HG02938 (cell line): ENCODE measurements around the gene RNASE13.

ENCODE experiments used
- ATAC-seq: cut with Tn5 transposase; IDR thresholded peaks from one replicate; pipeline ENCODE4 v1.9.1; 2021; ENCODE audit warnings: mild to moderate bottlenecking, moderate library complexity; ENCODE audit not compliant: unreplicated experiment

Gene RNASE13, protein sequence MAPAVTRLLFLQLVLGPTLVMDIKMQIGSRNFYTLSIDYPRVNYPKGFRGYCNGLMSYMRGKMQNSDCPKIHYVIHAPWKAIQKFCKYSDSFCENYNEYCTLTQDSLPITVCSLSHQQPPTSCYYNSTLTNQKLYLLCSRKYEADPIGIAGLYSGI

GRCh38 chr14:21034707-21035106 is at the start of gene RNASE13:
RNASE13 (minus strand) TSS chr14:21034807; CDS start chr14:21034288, 519 bp downstream.
- no peak for ATAC-seq

- ATAC-seq, result no peak
Observed at GRCh38 chr14:21084396-21084795, 49.8 kb upstream of the RNASE13 start.

- no peak for ATAC-seq
Observed at GRCh38 chr14:21083565-21084325, 49.1 kb upstream of the RNASE13 start.

- no peak for ATAC-seq
Observed at GRCh38 chr14:21081521-21082142, 47.0 kb upstream of the RNASE13 start.

DNA sequence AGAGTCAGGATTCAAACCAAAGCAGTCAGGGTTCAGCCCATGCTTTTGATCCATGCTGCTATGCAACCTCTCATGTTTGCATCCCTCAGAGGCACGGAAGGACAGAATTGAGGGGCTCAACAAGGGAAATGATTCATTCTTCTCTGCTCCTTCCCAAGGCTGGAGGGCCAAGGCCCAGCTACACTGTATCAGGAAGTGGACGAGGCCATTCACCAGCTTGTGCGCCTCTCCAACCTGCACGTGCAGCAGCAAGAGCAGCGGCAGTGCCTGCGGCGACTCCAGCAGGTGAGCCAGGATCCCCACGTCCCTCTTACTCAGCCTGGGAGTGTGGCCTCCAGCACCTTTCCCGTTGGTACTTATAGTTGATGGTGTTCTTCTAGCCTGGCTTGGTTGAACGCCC is 44.1 kb upstream of the RNASE13 start:
- ATAC-seq, result no peak

DNA sequence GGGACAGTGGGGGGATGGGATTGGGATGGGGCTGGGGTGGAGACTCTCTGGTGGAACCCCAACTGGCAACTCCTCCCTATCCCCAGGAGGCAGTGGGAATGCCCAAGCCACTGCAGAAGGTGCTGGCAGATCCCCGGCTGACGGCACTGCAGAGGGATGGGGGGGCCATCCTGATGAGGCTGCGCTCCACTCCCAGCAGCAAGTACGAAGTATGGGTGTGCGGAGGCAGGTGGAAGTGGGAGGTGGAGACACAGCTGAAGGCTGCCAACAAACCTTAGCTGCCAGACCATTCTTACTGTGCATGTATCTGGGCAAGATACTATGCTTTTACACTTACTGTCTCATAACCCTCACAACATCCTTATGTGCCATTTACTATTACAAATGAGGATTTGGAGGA is 43.7 kb upstream of the RNASE13 start:
- no peak for ATAC-seq

- no peak for ATAC-seq
Observed at GRCh38 chr14:21077672-21078071, 43.1 kb upstream of the RNASE13 start.

DNA sequence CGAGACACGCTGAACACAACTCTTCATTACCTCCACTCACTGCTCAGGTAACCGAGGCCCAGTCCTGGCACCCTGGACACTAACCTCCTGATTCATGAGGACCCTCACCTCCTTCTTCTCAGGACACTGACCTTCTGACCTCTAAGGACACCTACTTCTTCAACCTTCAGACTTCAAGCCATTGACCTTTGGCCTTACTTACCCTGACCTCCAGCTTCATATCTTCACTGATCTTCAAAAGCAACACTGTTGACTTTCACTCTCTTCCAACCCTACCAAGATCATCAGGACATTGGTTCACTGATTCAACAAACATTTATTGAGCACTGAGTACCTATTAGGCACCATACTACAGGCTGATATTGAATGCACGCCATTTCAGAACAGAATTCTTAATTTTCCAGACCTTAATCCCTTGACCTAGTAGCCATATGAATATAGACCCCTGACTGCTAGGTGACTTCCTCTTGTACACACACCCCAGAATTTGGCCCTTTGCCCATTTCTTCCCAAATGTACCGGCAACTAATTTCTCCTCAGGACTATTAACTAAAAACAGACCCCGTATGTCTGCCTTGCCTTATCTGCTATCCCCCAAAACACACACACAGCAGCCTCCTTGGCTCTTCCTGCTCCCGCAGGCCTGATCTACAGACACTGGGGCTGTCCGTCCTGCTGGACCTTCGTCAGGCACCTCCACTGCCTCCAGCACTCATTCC is 41.3 kb upstream of the RNASE13 start:
- ATAC-seq, result no peak

DNA sequence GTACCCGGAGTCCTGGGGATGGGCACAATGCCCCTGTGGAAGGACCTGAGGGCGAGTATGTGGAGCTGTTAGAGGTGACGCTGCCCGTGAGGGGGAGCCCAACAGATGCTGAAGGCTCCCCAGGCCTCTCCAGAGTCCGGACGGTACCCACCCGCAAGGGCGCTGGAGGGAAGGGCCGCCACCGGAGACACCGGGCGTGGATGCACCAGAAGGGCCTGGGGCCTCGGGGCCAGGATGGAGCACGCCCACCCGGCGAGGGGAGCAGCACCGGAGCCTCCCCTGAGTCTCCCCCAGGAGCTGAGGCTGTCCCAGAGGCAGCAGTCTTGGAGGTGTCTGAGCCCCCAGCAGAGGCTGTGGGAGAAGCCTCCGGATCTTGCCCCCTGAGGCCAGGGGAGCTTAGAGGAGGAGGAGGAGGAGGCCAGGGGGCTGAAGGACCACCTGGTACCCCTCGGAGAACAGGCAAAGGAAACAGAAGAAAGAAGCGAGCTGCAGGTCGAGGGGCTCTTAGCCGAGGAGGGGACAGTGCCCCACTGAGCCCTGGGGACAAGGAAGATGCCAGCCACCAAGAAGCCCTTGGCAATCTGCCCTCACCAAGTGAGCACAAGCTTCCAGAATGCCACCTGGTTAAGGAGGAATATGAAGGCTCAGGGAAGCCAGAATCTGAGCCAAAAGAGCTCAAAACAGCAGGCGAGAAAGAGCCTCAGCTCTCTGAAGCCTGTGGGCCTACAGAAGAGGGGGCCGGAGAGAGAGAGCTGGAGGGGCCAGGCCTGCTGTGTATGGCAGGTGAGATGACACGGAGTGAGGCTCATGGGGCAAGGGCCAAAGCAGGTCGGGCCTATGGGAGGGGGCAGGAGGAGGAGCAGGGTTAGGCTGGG is 40.0 kb upstream of the RNASE13 start:
- no peak for ATAC-seq

GRCh38 chr14:21073921-21074320 is 39.3 kb upstream of the RNASE13 start:
- ATAC-seq, result no peak

- no peak for ATAC-seq
Observed at GRCh38 chr14:21072781-21073339, 38.3 kb upstream of the RNASE13 start.

- no peak for ATAC-seq
Observed at GRCh38 chr14:21072031-21072473, 37.4 kb upstream of the RNASE13 start.

DNA sequence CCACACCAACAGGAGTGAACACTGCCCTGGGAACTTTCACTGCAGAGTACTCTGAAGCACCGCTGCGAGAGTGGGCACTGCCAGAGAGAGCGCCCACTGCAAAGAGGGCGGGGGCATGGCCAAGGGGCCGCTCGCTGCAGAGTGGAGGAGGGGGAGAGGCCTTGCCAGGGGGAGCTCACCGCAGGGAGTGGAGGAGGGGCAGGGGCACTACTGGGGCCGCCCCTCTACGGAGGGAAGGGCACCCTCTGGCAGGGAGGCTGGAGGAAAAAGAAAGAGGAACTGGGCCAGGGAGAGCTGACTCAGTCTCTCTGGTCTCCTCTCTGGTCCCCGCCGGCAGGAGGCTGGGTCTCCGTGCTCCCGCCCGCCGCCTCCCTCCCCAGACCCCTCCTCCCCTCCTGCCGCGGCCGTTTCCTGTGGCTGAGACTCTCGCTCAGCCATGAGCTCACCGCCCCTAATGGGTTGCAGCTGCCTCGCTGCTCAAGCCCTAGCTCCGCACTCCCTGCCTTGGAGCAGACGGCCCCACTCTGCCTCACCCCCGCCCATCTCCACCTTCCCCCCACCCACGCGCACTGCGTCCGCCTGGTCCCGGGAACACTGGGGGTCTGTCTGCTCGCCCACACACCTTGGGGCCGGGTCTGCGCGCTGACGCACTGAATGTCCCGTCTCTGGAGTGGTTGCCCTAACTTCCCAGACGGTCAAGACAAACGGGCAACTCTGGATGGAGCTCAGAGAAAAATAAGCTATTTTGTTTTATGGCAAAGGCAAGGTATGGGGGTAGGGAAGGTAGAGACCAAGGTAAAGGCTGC is 36.8 kb upstream of the RNASE13 start:
- peak; percentile 63 for ATAC-seq

DNA sequence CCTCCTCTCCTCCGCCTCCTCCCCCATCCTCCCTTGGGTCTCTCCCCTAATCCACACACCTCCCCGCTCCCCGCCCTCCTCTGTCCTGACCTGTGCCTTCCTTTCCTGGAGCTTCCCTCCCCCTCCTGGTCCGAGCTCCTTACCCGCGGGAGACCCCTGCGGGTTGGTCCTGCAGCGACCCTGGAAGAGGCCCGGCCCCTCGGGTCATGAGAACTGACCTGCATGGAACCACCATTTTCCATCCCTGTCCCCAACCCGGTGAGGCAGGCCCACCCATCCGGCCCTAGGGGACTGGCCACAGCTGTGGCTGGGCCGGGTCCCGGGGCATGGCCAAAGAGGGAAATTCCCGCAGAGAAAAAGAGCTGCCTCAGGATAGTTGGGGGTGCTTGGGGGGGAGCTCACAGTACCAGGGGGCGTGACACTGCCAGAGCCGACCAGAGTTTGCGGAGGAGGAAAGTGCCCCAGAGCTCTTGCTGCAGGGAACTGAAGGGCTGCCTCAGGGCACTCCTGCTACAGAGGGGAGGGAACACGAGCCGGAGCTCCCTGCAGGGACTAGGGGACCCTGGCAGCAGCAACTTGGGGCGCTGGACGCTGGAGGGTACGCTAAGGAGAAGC is 36.1 kb upstream of the RNASE13 start:
- ATAC-seq, result peak; percentile 12

DNA sequence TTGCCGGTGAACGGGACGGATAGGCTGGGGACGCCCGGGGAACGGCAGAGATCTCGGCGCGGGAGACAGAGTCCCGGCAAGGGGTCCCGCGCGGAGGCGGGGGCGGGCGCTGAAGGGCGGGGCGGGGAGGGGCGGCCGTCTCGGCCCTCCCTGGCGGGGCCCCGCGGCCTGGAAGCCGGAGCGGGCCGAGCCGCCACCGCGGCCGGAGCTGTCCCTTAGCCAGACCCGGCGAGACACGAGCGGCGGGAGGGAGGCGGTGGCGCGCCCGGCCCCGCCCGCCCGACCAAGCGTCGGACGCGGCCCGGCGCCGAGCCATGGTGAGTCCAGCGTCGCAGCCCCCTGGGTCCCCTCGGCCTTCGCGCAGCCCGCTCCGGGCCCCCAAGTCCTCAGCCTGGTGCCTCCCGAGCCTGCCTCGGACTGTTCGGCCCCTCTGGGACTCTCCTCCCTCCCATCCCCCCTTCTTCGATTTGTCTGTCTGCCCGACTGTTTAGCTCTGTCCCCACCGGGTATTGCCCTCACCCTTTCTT is 35.5 kb upstream of the RNASE13 start, which contains the start of gene ARHGEF40:
Gene ARHGEF40, plus strand, starts transcription at position 222 of the 527 bp plus-strand sequence. Its CDS starts 93 bp downstream, at position 315.
- ATAC-seq, result no peak

GRCh38 chr14:21069388-21070082 is 34.9 kb upstream of the RNASE13 start:
- no peak for ATAC-seq

- no peak for ATAC-seq
Observed at GRCh38 chr14:21068521-21069387, 34.1 kb upstream of the RNASE13 start.
